AG04450 (cell line): Measurements from ENCODE around the gene NRCAM. TPM values are rescaled to one million over a fixed set of nuclear protein-coding genes. Genes with fewer than 3 reads are reported as not detected.

Experiments used
- CTCF ChIA-PET: fragments of 300-600, 350-600 bp; formaldehyde crosslinking; extraction: SDS; loops from one replicate; lab custom pipeline; 2022; ENCODE audit warnings: antibody characterized with exemption, inconsistent platforms; lab: Charles Lee
- POLR2A ChIA-PET: fragments of 350-600 bp; formaldehyde crosslinking; extraction: SDS; loops from one replicate; lab custom pipeline; 2021; ENCODE audit warnings: antibody characterized with exemption, inconsistent platforms; lab: Yijun Ruan, JAX
- DNase-seq: peaks from one replicate; pipeline ENCODE4 v3.0.0-alpha.2; 2011; ENCODE audit warnings: low read depth, low spot score
- H3K27ac ChIP-seq: one replicate; pipeline ENCODE4 v1.5.1; 2012; ENCODE audit warnings: low read depth, low read length, control low read depth
- H3K27me3 ChIP-seq: one replicate; pipeline ENCODE4 v1.6.0; 2012; ENCODE audit warnings: low read length; ENCODE audit not compliant: control insufficient read depth, insufficient read depth
- H3K4me3 ChIP-seq: 2 replicates; pipeline ENCODE4 v1.5.1; 2011; ENCODE audit warnings: mild to moderate bottlenecking, low read depth, low read length, control low read depth
- H3K9me3 ChIP-seq: 2 replicates; pipeline ENCODE4 v1.5.1; 2012; ENCODE audit warnings: low read length; ENCODE audit not compliant: control insufficient read depth, insufficient read depth
- polyA plus RNA-seq: library from polyadenylated mRNA; depleted of rRNA; stranded (reverse); fragments of >200 nt; gene quantifications from 2 replicates; pipeline ENCODE4 v1.2.3, GENCODE V29; 2011
- TF ChIP-seq, protein P1 (sequence below): IDR thresholded peaks from 2 replicates; pipeline ENCODE4 v1.5.1; 2011; ENCODE audit warnings: low read depth, low read length, control low read depth, inconsistent platforms

Gene NRCAM
- polyA plus RNA-seq, 1 experiment = 0.66 TPM

DNA sequence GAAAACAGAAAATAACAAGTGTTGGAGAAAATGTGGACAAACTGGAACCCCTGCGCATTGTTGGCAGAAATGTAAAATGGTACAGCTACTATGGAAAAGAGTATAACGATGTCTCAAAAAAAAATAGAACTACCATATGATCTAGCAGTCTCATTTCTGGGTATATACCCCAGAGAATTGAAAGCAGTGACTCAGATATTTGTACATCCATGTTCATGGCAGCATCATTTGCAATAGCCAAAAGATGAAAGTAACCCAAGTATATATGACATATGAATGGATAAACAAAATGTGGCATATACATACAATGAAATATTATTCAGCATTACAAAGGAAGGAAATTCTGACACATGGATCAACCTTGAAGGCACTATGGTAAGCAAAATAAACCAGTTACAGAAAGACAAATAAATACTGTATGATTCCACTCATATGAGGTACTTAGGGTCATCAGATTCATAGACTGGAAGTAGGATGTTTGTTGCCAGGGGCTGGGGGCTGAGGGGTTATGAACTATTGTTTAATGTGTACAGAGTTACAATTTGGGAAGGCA is 4.9 kb downstream of the NRCAM start:
- POLR2A ChIA-PET = no interaction called here
- TF ChIP-seq, protein P1, sequence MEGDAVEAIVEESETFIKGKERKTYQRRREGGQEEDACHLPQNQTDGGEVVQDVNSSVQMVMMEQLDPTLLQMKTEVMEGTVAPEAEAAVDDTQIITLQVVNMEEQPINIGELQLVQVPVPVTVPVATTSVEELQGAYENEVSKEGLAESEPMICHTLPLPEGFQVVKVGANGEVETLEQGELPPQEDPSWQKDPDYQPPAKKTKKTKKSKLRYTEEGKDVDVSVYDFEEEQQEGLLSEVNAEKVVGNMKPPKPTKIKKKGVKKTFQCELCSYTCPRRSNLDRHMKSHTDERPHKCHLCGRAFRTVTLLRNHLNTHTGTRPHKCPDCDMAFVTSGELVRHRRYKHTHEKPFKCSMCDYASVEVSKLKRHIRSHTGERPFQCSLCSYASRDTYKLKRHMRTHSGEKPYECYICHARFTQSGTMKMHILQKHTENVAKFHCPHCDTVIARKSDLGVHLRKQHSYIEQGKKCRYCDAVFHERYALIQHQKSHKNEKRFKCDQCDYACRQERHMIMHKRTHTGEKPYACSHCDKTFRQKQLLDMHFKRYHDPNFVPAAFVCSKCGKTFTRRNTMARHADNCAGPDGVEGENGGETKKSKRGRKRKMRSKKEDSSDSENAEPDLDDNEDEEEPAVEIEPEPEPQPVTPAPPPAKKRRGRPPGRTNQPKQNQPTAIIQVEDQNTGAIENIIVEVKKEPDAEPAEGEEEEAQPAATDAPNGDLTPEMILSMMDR = no peak
- no peak overlapping the region for H3K4me3 ChIP-seq
- peaks cover 43% of the 10 kb centered on the region for H3K27me3 ChIP-seq
- no peak for DNase-seq
- CTCF ChIA-PET = no interaction called here
- no peaks in the 10 kb centered on the region; the same call in 1 of the 2 replicates for H3K9me3 ChIP-seq
- H3K27ac ChIP-seq = no peak overlapping the region

DNA sequence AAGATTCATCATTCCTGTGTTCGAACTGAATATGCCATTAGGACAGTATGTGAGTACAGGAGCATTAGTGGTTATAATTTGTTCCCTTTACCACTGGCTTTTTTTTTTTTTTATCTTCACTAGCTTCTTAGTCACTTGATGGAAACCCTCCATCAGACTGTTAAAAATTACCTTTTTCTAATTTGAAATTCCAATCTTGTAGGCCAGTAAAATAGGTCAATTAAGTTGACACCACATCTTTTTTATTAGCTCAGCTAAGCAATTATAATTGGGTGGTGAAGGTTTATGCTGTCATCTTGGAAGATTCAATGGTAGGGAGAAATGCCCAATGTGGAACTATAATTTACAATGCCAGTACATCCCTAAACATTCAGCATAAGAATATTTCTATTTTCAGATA is 6.1 kb downstream of the NRCAM start:
- no peak for DNase-seq
- no peak overlapping the region for H3K4me3 ChIP-seq
- peaks cover 33% of the 10 kb centered on the region for H3K27me3 ChIP-seq
- POLR2A ChIA-PET = no interaction called here
- TF ChIP-seq, protein P1 = no peak
- CTCF ChIA-PET = no interaction called here
- H3K9me3 ChIP-seq = no peaks in the 10 kb centered on the region
- H3K27ac ChIP-seq = no peak overlapping the region

DNA sequence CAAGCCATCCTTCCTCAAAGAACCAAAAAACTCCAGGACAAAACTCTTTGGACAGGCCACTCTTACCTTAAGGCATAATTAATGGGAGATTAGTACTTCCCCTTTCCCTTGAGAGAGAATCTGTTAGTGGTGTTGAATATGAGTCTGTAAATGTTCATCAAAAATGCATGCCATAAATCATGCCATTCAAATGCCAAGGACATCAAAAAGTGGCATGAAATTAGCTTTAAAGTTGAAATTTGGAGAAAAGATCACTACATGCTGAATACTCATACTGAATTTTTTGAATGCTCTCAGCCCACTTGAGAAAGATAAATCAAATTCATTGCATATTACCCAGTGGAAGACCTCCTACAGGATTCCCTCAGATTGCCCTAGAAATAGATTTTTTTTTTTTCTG is 6.7 kb downstream of the NRCAM start:
- Histone ChIP-seq H3K9me3 (no peaks in the 10 kb centered on the region), H3K4me3 (no peak overlapping the region), H3K27ac (no peak overlapping the region), H3K27me3 (peaks cover 27% of the 10 kb centered on the region)
- DNase-seq = no peak
- ChIA-PET CTCF (no interaction called here), POLR2A (no interaction called here)
- TF ChIP-seq, protein P1 = no peak

DNA sequence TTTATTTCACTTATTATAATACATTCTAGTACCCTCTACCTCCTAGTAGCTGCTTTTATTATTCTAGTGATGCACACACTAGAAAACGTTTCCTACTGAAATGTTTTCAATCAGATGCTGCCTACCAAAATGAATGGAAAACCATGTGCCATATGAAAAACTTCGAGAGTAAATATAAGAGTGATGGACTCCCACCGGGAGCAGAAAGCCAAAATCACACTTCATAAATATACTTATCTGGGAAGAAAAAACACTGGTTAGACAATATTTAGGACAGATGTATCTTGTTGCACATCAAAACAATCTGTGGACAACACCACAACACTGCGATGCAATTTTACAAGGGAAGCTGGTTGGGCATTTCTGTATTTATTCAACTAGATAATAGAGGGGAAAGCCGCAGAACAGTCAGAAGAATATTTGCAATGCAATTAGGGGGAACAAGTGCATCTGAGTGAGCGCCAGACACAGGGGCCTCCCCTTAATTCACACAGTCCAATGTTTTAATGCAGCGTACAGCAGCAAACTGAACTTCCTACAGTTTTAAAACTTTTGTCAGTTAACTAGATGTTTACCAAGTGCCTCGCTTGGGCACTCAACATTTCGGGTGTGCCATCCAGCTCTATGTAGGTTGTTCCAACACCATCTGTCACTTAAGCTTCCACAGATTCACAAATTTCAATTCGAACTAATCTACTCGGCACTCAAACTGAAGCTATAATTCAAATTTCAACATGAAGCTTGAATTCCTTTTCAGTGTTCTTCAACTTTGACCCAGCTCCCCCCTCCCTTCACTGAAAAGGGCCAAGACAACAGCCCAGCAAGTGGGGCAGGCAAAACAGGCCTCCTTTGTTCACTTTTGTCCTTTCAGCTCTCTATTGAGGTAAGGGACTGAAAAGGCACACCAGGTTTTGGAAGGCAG is 7.4 kb downstream of the NRCAM start:
- Histone ChIP-seq H3K27ac (no peak overlapping the region), H3K9me3 (no peaks in the 10 kb centered on the region), H3K4me3 (no peak overlapping the region), H3K27me3 (peaks cover 20% of the 10 kb centered on the region)
- no peak for DNase-seq
- POLR2A ChIA-PET = no interaction called here
- CTCF ChIA-PET = no interaction called here
- TF ChIP-seq, protein P1 = no peak

DNA sequence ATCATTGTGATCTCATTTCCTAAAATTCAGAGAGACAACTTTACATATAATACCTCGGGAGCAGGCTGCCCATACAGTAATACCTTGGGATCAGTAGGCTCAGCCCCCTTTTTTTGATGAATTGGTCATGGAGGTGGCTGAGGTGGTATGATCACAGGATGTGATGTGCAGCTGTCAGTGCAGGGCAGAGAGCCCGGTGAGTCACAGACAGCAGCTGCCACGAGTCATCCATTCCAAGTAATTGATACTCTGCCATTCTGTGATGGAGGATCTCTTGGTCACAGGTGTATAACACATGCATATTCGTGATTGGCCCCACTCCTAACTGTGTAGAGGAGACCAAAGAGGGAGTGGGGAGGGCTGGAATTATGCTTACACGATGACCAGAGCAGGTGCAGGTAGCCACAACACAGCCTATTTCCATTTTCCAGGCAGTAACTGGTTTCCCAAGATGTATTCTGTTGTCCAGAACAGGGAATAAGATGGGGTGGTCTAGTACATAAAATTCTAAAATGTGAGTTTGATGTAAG is 14.1 kb downstream of the NRCAM start:
- ChIA-PET POLR2A (no interaction called here), CTCF (interaction anchor here (1.4 to 1.7 kb wide), 4 partner anchors 11 to 55 kb away, joined by 3 to 7 read pairs (median 4); partner anchors contain the start of gene NRCAM)
- H3K9me3 ChIP-seq = no peaks in the 10 kb centered on the region
- DNase-seq = no peak
- no peak overlapping the region for H3K27ac ChIP-seq
- TF ChIP-seq, protein P1 = no peak
- no peak overlapping the region for H3K4me3 ChIP-seq
- no peaks in the 10 kb centered on the region for H3K27me3 ChIP-seq
